COLO668 (cell line): ENCODE data around the gene DDIT4.

ENCODE experiments used
- DNase-seq: peaks from one replicate; lab custom pipeline; 2025; ENCODE audit not compliant: unreplicated experiment; lab: John Stamatoyannopoulos, UW

The DDIT4 gene

DNA sequence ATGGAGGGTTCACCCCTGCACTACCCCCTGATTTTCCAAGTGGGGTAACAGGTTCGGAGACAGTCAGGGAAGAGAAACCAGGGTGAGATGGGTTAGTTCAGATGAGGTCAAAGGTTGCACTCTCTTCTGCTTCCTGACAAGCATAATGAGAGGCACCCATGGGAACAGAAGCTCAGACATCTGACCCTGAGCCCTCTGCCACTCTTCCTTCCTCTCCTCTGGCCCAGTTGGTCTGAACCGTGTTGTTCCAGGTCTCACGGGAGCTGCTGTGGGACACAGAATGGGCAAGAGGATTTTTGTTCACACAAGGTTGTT, 42.6 kb downstream of the DDIT4 start:
- no peak for DNase-seq

DNA sequence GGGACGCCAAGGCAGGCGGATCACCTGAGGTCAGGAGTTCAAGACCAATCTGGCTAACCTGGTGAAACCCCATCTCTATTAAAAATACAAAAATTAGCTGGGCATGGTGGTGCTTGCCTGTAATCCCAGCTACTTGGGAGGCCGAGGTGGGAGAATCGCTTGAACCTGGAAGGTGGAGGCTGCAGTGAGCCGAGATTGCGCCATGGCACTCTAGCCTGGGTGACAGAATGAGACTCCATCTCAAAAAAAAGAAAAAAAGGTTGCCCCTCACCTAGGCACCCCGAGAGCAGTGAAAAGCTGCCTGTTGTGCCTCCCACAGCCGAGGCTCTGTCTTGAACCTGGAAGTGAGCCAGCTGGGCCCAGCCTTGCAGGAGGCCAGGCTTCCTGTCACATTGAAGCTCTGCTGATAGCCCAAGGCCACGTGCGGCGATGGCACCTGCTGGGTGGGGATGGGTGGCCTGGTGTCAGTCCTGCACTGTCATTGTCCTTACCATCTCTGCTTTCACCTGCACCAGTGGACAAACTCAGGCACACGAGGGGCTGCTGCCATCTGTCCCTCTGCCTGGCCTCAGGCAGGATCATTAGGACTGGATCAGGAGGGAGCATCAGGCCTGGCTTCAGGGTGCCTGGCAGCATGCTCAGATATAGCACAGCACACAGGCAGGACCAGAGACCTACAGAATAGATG, 43.2 kb downstream of the DDIT4 start:
- DNase-seq, result peak; percentile 86

DNA sequence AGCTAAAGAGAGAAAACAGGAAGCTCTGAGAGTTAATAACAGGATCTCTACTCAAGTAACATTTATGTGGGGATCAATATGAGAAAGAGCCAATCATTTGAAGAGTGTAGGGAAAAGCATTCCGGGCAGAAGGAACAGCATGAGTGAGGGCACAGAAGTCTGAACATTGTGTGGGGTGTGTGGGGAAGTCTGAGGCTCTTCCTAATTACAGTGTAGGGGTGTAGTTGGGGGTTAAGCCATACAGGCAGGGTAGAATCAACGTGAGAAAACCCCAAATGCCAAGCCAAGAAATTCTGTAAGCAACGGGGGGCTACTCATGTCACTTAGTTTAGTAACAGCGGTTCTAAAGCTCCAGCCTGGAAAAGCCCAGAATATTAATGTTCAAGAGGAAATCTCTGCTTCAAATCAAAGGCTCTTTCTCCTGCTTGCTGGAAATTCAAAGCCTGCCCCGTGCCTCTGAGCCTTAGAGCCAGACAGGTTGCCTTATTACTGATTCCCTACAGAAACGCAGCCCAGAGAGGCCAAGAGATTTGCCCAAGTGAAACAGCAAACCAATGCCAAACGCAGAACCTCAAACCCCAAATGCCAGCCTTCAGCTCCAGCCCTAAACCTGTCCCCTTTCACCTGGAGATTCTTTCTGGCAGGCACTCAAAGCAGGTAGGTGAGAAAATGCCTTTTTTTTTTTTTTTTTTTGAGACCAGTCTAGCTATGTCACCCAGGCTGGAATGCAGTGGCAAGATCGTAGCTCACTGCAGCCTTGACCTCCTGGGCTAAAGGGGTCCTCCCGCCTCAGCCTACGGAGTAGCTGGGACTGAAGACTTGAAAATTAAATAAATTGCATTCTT, 44.9 kb downstream of the DDIT4 start:
- DNase-seq, result no peak

DNA sequence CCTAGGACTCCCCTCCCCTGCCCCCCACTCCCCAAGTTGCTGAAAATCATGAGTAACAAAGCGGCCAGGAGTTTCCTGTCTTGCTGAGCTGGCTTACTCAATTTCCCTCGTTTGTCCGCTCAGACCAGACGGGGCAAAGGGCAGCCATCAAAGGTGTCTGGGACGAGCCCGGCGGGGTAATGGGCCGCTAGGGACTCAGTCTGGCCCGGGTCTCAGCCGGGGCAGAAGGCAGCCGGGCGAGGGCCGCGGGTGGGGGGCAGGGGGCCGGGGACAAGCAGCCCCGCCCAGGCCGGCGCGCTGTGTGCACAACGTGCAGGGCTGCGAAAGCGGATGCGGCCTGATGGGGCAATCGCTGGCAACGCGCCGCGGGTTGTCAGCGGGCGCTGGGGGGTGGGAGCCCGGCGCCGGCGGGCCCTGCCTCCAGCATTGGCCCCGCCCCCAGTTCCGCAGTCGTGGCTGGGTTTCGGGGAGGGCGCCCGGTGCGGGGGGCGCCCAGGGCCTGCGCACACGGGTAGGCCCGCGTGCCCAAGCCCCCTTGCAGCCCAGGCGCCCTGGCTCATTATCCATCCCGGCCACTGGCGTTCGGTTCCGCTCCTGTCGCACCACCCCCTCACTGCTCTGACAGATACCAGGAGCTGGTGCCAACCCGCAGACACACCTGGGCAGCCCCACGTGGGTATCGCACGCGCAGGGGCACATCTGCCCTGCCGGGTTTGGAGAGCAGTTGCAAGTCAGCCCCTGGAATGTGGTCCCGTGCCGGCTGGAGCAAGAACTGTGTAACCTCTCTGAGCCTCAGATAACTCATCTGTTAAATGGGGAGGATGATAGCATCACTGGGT, 45.9 kb downstream of the DDIT4 start:
- DNase-seq, result peak; percentile 85

DNA sequence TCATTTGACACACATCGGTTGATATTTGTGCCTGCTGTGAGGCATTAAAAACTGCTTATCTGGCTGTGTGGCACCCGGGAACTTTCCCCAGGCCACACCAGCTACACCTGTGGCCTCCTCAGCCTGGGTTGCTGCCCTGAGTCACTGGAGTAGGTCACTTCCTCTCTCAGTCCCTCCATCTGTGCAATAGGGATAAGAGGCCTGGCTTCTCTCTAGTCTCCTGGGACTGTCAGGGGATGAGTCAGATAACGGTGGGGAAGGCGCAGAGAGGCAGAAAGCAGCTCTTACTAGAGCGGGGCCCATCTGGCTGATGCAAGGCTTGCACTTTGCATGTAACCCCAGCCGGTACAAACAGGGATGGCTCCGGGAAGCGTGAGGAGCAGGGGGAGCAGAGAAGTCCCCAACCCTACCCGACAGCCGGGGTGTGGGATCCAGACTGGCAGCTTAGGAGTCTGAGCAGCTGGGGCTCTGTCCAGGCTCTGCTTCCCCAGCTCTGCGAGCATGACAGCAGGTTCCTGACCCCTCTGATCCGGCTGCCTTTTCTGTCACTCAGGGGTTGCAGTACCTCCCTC, 47.0 kb downstream of the DDIT4 start:
- peak; percentile 68 for DNase-seq

DNA sequence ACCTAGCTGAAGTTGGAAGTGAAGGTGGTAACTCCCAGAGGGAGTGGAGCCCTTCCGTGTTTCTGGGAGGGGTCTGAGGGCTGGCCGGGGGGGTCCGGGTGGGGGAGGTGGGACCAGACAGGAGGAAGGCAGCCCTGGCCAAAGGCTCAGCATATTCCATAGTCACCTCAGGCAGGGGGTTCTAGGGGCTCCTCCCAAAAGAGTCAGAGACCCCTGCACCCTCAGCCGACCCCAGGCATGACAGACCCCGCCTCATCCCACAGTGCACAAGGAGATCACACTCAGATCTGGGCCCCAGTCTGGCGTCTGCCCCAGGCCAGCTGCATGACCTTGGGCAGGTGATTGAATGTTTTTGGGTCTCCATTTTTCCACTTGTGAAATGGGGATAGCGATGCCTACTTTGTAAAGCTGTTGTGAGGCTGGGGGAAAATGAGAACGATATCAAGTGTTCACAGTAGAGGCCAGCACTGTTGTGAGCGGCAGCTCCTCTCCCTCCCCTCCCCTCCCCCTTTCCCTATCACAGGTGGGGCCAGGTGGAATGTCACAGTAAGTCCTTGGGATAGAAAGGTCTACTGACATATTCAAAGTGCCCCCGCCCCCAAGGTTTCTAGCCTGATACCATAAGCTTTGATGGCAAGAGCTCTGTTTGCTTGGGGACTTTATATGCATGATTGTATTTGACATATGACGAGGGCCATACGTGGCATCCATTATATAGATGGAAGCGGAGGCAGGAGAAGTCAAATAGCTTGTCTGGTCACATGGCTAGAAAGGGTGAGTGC, 47.7 kb downstream of the DDIT4 start:
- peak; percentile 4 for DNase-seq

DNA sequence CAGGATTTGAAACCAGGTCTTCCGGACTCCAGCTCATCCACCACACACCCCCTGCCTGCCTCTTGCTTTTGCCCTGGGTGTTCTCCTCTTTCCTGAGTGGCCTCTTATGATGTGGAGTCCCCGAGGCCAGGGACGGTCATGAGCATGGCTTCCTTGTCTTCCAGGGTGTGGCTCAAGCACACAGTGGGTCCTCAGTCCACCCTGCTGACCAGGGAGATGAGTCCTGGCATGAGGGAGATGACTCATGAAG, 48.2 kb downstream of the DDIT4 start:
- no peak for DNase-seq

DNA sequence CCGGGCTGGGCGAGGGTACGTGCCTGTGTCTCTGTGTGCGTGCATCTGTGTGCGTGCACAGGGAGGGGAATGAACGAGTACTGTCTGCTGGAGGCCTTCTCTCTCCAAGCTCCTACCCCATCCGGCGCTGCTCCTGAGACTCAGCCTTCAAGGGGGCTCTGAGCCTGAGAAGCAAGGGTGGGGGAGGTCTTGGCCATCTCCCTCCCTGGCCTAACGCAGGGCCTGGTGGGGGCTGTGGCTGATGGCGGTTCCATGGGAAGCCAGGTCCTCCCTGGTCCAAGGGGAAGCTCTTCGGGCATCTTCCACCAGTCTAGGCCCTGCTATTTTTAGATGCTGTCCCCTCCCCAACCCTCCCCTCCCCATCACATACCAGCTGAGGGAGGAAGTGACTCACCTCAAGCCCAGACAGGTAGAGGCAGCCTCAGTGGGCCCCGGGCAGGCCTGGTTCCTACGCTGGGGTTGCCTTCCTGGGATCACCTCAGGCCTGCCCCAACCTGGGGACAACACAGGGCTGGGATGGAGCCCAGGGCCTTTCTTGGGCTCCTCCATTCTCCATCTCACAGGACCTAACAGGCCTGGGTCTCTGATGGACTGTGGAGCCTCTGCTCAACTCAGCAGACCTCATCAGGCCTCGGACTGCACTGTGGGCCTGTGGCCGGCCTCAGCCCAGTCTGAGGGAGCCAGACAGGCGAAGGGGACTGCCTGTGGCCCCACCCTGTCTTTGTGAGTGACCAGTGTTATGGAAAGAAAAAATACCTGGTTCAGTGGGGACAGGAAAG, 48.7 kb downstream of the DDIT4 start:
- DNase-seq, result no peak

DNA sequence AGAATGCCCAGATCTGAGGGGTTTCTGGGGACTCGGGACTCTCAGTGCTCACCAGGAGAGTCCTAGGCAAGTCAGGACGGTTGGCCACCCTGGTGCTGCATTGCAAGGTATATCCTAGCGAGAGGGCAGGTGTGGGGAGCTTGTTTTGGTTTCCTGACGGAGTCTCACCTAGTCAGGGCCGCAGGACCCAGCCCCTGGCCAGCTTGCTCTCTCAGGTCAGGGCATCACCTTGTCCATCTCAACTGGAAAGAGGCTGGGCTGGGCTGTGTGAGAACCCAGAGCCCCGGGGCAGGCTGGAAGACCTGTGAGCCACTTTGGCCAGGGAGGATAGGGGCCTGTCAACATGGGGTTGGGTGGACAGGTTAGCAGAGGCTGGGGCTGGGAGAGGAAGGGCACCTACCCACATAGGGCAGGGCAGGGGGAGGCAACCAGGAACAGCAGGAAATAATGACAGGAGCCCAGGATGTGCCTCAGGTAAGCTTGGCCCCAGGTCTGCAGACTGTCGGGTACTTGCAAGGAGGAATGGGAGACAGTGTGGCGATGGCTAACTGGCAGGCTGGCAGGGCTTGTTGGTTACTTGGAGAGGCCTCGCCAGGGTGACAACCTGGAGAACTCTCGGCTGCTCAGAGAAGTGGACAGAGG, 49.5 kb downstream of the DDIT4 start:
- DNase-seq, result no peak

DNA sequence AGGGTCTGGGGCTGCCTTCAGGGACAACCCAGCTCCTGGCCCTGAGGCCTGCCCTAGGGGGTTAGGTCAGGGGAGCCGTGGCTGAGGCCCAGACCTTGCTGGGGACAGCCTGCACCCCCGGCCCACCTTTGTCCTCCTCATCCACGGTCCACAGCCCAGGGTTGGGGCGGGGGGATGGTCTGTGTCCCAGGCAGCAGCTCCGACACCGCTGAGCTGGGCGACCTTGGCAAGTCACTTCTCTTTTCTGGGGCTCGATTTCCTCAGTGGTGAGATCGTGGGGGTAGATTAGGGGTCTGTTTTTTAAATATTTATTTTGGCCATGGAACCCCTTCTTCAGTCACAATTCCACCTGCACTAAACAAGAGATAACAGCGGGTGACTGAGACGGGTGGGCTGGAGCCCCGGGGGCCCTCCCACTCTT, 50.1 kb downstream of the DDIT4 start:
- no peak for DNase-seq
